Osteocyte (in vitro differentiated cells): ENCODE data around the gene FCHSD2. TPM values are rescaled to one million over a fixed set of nuclear protein-coding genes. Genes with fewer than 3 reads are reported as not detected.
A peak's percentile ranks its signal among the peaks of the same experiment; 100 is the strongest.

Experiments
- DNase-seq: peaks from one replicate; pipeline ENCODE4 v3.0.0; 2021; ENCODE audit warnings: mixed read lengths; ENCODE audit not compliant: unreplicated experiment; ENCODE audit errors: extremely low spot score
- H3K27ac Mint-ChIP-seq: one replicate; pipeline ENCODE4 v1.8.0; 2021; ENCODE audit warnings: mild to moderate bottlenecking, mixed read lengths; ENCODE audit not compliant: unreplicated experiment
- H3K27me3 Mint-ChIP-seq: one replicate; pipeline ENCODE4 v1.8.0; 2021; ENCODE audit warnings: mixed read lengths; ENCODE audit not compliant: unreplicated experiment
- H3K36me3 Mint-ChIP-seq: one replicate; pipeline ENCODE4 v1.8.0; 2021; ENCODE audit warnings: mixed read lengths; ENCODE audit not compliant: unreplicated experiment
- H3K4me1 Mint-ChIP-seq: one replicate; pipeline ENCODE4 v1.8.0; 2021; ENCODE audit warnings: mixed read lengths; ENCODE audit not compliant: unreplicated experiment
- H3K4me3 Mint-ChIP-seq: one replicate; pipeline ENCODE4 v1.8.0; 2021; ENCODE audit warnings: mild to moderate bottlenecking, moderate library complexity, mixed read lengths; ENCODE audit not compliant: unreplicated experiment
- H3K9me3 Mint-ChIP-seq: one replicate; pipeline ENCODE4 v1.8.0; 2021; ENCODE audit warnings: mixed read lengths; ENCODE audit not compliant: unreplicated experiment
- total RNA-seq: library from RNA; stranded (reverse); gene quantifications from 2 replicates; pipeline ENCODE4 v1.2.1, GENCODE V29; 2021
- TF ChIP-seq, protein P1 (sequence below): fragments of 200-600 bp; sonication (generic); IDR thresholded peaks from 2 replicates; pipeline ENCODE4 v1.5.0; 2021; ENCODE audit warnings: antibody characterized with exemption, mild to moderate bottlenecking, moderate library complexity

Gene FCHSD2
- total RNA-seq, 1 donor from 2014 or later: 39.4 TPM

DNA sequence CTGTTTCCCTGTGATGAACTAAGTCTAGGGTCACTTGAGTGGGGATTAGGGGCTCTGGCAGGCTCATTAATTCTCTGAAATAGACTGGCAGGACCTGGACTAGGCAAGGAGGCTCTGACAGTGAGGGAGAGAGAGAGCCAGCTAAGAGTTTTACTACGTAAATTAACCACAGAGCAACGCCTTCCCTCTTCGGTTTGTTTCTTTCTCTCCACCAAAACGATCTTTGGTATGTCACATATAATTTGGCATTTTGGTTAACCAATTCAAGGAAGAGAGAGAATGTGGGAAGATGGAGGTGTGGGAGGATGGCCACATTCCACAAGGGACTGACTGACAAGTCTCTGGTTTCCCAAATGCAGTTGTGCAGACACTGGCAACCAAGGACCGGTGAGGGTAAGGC, 300.0 kb downstream of the FCHSD2 start:
- H3K36me3 Mint-ChIP-seq: peaks cover 29% of the 10 kb centered on the region
- H3K27ac Mint-ChIP-seq: no peak overlapping the region
- H3K27me3 Mint-ChIP-seq: no peaks in the 10 kb centered on the region
- TF ChIP-seq, protein P1, sequence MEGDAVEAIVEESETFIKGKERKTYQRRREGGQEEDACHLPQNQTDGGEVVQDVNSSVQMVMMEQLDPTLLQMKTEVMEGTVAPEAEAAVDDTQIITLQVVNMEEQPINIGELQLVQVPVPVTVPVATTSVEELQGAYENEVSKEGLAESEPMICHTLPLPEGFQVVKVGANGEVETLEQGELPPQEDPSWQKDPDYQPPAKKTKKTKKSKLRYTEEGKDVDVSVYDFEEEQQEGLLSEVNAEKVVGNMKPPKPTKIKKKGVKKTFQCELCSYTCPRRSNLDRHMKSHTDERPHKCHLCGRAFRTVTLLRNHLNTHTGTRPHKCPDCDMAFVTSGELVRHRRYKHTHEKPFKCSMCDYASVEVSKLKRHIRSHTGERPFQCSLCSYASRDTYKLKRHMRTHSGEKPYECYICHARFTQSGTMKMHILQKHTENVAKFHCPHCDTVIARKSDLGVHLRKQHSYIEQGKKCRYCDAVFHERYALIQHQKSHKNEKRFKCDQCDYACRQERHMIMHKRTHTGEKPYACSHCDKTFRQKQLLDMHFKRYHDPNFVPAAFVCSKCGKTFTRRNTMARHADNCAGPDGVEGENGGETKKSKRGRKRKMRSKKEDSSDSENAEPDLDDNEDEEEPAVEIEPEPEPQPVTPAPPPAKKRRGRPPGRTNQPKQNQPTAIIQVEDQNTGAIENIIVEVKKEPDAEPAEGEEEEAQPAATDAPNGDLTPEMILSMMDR: no peak
- DNase-seq: no peak
- H3K4me1 Mint-ChIP-seq: peaks cover 9% of the 10 kb centered on the region
- H3K4me3 Mint-ChIP-seq: no peak overlapping the region
- no peaks in the 10 kb centered on the region for H3K9me3 Mint-ChIP-seq

DNA sequence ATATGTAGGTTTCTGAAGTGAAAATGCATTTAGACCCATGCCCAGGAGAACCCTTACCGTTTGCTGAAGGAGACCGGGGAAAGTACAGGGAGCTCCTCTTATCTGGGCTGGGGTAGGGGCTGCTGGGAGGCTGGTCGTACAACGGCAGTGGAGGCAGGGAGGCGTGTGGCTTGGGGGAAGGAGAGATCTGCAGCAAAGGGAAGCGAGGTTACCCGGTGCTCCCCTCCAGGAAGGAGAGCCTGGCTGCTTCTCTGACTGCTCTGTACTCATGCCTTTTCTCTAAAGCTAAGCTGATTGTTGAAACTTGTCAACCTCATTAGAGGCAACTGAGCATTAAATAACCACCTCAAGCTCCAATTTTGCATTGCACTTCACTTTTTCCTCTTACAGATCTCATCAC, 300.7 kb downstream of the FCHSD2 start:
- H3K36me3 Mint-ChIP-seq: peaks cover 30% of the 10 kb centered on the region
- TF ChIP-seq, protein P1: no peak
- H3K4me1 Mint-ChIP-seq: peaks cover 11% of the 10 kb centered on the region
- no peak overlapping the region for H3K4me3 Mint-ChIP-seq
- no peak for DNase-seq
- H3K27me3 Mint-ChIP-seq: no peaks in the 10 kb centered on the region
- no peak overlapping the region for H3K27ac Mint-ChIP-seq
- H3K9me3 Mint-ChIP-seq: no peaks in the 10 kb centered on the region

DNA sequence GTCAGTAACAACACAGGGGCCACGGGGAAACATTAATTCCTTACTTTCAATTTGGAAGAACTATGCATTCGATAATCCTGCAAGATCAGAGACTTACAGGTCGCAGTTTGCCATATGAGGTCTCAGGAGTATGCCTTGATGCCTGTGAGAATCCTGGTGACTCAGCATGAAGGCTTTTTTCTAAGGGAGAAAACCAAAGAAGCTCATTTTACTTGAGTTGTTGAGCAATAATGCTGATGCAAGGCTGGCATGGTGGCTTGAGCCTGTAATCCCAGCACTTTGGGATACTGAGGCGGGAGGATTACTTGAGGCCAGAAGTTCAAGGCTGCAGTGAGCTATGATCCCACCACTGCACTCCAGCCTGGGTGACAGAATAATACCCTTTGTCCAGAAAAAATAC, 301.3 kb downstream of the FCHSD2 start:
- Mint-ChIP-seq H3K36me3 (peaks cover 30% of the 10 kb centered on the region), H3K4me3 (no peak overlapping the region), H3K9me3 (no peaks in the 10 kb centered on the region), H3K27ac (no peak overlapping the region), H3K4me1 (peaks cover 16% of the 10 kb centered on the region), H3K27me3 (no peaks in the 10 kb centered on the region)
- TF ChIP-seq, protein P1: no peak
- no peak for DNase-seq

DNA sequence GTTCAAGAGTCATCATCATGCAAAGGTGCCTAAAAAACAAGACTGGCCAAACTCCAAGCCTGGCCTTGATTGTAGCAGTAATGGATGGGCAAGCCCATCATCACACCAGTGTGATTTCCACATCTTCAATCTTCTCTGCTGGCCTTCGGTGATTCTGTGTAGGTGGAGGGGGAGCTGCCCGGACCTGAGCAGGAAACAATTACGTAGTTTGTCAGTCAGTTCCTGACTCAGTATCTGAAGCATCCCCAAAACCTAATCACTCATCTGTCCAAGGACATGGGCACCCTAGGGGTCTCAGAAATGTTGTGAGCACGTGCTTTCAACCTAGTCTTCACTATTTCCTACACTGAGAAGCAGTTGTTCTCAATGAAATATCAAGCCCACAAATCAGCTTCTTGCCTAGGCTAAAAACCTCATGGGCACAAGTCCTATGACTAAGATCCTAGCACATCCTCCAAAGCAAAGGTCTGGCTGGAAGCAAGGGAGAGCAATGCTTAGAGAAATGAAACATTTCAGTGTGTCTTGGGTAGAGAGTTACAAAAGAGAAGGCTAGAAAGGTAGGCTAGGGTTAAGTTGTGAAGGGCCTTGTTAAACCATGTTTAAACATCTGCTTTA, 303.3 kb downstream of the FCHSD2 start:
- no peak overlapping the region for H3K4me3 Mint-ChIP-seq
- H3K27ac Mint-ChIP-seq: no peak overlapping the region
- H3K27me3 Mint-ChIP-seq: no peaks in the 10 kb centered on the region
- H3K4me1 Mint-ChIP-seq: peaks cover 14% of the 10 kb centered on the region
- peaks cover 32% of the 10 kb centered on the region for H3K36me3 Mint-ChIP-seq
- TF ChIP-seq, protein P1: no peak
- no peaks in the 10 kb centered on the region for H3K9me3 Mint-ChIP-seq
- peak; percentile 49 for DNase-seq

DNA sequence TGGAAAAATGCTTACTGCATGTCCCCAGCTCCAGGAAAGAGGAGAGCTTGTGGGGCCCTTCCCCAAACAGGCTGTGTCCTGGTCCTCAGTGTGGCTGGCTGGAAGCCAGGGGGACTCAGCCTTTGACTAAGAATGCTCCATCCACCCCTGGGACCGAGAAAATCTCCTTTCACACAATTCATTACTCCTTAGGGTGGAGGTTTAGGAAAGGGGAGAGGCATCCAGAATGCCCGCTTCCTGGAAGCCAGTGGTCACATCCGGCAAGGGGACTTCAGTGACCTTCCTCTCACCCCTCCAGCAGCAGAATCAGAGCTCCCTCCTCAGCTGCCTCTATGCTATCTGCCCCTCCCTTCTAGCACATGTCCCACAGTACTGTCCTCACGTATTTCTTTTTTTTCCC, 306.0 kb downstream of the FCHSD2 start:
- peak; percentile 77 for DNase-seq
- Mint-ChIP-seq H3K27me3 (no peaks in the 10 kb centered on the region), H3K36me3 (peaks cover 16% of the 10 kb centered on the region), H3K4me3 (no peak overlapping the region), H3K4me1 (peaks cover 24% of the 10 kb centered on the region), H3K27ac (no peak overlapping the region), H3K9me3 (no peaks in the 10 kb centered on the region)
- TF ChIP-seq, protein P1: no peak
